IPS-NIHi11 (cell line): ENCODE results near the gene THBS4.
"Not testable (repeated sequence)": the region's sequence is repeated elsewhere in the genome, so short reads cannot be mapped to it uniquely, and the experiment has no call there.

Experiments
- DNase-seq: peaks from one replicate; pipeline ENCODE4 v3.0.0; 2012; ENCODE audit warnings: mixed read lengths, low spot score

The THBS4 gene

GRCh38 chr5:80076131-80077050 is 41.2 kb downstream of the THBS4 start:
- no peak for DNase-seq

DNA sequence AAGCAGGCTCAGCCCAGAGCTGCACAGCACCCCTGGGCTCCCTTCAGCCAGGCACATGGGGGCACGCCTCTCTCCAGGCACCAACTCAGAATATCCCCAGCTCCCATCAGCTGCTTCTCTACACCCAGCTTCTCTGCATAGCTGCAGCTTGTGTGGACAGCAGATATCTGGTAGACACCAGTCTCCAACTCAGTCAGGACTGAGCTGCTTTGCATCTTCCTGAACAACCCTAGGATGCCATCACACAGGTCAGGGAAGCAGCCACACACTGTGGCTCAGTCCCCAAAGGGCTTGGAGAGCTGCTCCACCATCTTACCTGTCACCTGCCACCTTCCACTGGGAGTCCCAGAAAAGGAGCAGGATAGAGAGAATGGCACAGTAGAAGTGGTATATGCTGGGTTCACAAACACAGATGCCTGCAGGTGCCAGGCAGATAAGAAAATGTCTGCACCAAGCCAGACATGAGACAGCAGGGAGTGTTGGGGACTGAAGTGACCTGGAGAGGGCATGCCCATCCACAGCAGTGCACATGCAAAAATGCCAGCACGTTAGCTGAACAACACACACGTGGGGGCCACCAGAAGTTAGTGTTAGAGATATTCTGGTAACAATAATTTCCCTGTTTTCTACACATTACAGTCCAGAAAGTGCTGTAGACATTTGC is 42.0 kb downstream of the THBS4 start:
- no peak for DNase-seq

GRCh38 chr5:80078921-80079320 is 43.8 kb downstream of the THBS4 start:
- no peak for DNase-seq

- no peak for DNase-seq
Observed at GRCh38 chr5:80082281-80082680, 47.1 kb downstream of the THBS4 start.

DNA sequence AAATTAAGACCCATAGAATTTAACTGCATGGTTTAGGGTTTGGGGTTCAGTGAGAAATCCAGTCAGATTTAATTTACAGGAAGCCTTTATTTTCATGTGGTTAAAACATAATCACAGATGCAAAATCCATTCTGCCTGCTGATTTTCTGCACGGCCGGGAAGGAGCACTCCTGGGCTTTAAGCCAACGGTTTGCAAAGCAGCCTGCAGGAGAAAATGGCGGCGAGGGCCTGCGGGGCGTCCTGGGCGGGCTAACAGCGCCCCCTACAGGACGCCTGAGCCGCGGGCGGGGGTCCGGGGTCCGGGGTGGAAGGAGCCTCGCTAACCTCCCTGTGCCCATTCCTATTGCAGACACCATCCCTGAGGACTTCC is 47.6 kb downstream of the THBS4 start:
- DNase-seq = peak; percentile 97

- peak; percentile 72 for DNase-seq
Observed at GRCh38 chr5:80083101-80083890, 48.1 kb downstream of the THBS4 start.

GRCh38 chr5:80090884-80091166 is 55.7 kb downstream of the THBS4 start:
- DNase-seq = no peak

DNA sequence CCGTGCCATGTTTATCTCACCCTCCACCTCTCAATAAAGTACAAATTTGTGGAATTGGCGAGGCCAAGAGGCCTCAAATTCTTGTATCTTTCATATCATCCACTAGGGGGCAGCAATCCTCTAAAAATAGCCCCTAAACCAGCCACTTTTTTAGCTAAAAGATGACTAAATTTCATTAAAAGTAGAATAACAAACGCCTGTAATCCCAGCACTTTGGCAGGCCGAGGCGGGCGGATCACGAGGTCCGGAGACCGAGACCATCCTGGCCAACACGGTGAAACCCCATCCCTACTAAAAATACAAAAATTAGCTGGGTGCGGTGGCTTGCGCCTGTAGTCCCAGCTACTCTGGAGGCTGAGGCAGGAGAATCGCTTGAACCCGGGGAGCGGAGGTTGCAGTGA is 56.6 kb downstream of the THBS4 start:
- DNase-seq = peak; percentile 77

DNA sequence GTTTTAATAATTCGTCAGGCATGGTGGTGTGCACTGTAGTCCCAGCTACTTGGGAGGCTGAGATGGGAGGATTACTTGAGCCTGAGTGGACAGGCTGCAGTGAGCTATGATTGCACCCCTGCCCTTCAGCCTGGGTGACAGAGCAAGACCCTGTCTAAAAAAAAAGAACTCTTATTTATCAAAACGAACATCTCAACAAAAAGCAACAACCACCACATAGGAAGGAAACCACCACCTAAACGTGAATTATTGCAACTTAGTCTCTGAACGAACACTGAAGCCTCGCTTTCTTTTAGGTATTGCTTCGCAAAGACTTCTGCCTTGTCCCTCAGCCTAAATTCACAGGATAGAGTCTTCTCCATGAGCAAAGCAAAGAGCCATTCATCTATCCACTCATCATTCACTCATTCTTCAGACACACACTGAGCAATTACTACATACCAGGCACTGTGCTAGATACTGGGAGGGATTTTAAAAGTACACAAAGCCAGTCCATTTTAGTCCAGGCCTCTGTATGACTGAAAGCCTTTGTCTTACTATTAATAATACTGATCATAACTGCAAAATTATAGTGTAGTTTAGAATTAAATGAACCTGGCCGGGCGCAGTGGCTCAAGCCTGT is 57.4 kb downstream of the THBS4 start:
- DNase-seq = no peak

GRCh38 chr5:80093796-80094195 is 58.6 kb downstream of the THBS4 start:
- no peak for DNase-seq

DNA sequence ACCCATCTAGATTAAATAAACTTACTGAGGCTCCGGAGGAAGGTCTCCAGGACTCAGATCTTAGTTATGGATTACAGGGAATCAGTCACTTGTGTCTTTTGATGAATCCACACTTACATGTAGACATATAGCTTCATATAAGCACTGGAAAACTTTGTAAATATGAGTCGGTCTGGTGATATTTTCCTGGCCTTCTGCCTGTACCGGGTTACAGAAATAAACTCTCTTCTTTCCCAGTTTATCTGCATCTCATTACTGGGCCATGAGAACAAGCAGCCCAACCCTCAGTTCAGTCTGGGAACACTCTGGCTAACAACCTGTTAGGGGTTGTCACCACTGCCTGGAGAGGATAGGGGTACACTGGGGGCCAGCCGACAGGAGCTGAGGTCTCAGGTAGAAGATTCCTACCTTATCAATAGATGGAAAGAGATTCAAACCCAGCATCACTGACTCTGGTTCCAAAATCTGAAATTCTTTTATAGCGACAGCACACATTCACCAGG is 59.1 kb downstream of the THBS4 start:
- DNase-seq = no peak

DNA sequence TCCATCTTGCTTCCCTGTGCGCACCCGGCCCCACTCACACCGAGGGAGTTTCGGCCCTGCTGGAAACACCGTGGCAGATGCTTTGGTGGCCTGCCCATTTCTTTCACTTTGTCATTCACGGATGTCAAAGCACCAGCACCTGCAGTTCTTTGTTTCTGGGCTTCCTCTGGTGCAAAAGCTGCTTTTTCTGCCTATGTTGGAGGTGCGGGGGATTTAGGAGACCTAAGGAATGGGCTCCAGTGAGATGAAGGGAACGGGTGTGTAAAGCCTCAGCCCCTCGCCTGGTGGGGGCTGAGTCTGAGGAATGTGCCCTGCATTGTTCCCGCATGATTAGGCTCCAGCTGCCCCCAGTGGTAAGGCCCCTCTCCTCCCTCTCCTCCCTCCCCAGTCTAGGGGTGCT is 62.3 kb downstream of the THBS4 start:
- DNase-seq = peak; percentile 59

- no peak for DNase-seq
Observed at GRCh38 chr5:80101993-80102392, 66.8 kb downstream of the THBS4 start.

DNA sequence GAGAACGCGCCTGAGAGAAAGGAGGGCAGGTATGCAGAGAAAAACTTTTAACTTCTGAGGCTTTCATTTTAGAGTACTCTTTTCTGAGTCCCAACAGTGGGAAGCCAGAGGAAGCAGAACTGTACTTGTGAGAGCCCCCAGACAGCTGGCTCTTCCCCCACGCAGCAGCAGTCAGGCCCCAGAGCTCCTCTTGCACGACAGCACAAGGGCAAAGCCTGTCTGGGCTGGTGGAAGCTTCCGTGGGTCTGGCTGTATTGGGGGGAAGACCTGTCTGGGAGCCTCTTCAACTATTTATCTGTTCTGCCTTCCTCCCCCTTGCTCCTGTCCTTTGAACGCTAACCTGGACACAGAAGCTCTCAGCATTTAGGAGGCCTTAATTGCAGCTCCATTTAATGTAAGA is 68.2 kb downstream of the THBS4 start:
- DNase-seq = no peak

GRCh38 chr5:80105698-80106439 is 70.7 kb downstream of the THBS4 start:
- DNase-seq = no peak

DNA sequence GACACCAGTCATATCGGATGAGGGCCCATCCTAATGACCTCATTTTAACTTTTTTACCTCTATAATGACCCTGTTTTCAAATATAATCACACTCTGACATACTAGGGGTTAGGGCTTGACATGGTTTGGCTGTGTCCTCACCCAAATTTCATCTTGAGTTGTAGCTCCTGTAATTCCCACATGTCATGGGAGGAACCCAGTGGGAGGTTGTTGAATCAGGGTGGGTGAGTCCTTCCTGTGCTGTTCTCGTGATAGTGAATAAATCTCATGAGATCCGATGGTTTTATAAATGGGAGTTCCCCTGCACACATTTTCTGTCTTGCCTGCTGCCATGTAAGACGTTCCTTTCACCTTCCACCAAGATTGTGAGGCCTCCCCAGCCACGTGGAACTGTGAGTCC is 71.8 kb downstream of the THBS4 start:
- DNase-seq = no peak

GRCh38 chr5:80109646-80110478 is 74.7 kb downstream of the THBS4 start:
- DNase-seq = no peak

- DNase-seq = not testable (repeated sequence)
Observed at GRCh38 chr5:80111376-80111990, 76.3 kb downstream of the THBS4 start.

DNA sequence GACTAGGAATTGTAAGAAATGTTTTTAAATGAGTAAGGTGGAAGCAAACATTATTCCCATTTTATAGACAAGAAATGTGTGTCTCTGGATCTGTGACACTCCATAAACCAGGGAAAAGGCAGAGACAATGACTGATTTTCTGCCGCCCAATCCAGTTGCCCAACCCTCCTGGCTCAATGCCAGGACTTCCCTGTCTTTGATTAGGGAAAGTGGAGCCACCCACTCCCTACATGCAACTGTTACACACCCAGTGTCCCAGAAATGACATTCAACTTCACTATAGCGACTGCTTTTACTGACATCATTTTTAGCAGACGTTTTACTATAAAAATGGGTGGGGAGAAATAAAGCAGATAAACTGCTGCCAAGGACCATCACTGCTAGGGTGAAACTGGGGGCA is 79.7 kb downstream of the THBS4 start:
- DNase-seq = no peak

GRCh38 chr5:80116000-80116399 is 80.9 kb downstream of the THBS4 start:
- no peak for DNase-seq
